Pons (tissue), 1 donor: Measurements from ENCODE around the gene TLNRD1.
"Not testable (repeated sequence)": the region's sequence is repeated elsewhere in the genome, so short reads cannot be mapped to it uniquely, and the experiment has no call there.

Experiments
- DNase-seq: peaks from one replicate; pipeline ENCODE4 v3.0.0-alpha.2; 2016; ENCODE audit warnings: low spot score

Gene TLNRD1

DNA sequence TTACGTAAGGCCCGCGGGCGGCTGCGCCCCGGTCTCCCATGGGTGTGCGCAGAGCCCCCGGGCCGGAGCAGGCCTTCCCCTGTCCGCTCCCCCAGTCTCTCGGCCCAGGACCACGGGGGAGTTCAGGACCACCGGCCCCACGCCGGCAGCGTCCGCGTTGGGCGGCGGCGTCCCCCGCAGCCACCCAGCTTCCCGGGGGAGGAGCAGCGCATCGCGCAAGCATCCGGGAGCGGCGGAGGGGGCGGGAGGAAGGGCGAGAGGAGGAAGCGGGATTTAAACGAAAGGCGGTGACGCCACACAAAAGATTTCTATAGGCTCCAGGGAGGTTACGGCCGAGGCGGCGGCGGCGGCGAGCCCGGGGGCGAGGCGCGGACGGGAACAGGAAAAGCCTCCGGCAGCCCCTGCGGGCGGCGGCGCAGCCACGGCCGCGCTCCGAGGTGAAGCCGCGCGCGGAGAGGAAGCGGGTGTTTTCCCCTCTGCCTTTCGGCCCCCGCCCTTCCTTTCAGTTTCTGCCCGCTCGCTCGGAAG, at the start of gene TLNRD1:
Gene TLNRD1 (plus strand): TSS at position 300 of the 528 bp plus-strand sequence. CDS start 1,349 bp downstream, outside the sequence.
- peak; percentile 83 for DNase-seq

DNA sequence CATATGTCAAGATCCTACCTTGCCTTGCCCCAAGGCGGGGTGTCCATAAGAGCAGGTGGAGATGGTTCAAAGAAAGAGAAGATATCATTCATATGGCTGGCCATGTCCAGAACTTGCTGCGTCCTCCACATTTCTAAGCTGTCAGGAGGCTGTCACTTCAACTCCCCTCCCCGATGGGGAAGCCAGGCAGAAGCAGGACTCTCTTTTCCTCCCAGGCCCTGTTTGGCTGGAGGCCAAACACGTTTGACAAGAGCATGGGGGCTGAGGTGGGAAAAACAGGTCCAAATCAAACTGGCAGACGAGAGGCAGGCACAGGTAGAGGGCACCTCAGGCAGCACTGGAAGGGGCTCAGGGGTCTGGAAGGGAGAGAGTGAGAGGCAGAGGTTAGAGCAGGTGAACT, 48.8 kb upstream of the TLNRD1 start:
- DNase-seq: no peak

GRCh38 chr15:80953001-80953952, 47.4 kb upstream of the TLNRD1 start:
- no peak for DNase-seq

DNA sequence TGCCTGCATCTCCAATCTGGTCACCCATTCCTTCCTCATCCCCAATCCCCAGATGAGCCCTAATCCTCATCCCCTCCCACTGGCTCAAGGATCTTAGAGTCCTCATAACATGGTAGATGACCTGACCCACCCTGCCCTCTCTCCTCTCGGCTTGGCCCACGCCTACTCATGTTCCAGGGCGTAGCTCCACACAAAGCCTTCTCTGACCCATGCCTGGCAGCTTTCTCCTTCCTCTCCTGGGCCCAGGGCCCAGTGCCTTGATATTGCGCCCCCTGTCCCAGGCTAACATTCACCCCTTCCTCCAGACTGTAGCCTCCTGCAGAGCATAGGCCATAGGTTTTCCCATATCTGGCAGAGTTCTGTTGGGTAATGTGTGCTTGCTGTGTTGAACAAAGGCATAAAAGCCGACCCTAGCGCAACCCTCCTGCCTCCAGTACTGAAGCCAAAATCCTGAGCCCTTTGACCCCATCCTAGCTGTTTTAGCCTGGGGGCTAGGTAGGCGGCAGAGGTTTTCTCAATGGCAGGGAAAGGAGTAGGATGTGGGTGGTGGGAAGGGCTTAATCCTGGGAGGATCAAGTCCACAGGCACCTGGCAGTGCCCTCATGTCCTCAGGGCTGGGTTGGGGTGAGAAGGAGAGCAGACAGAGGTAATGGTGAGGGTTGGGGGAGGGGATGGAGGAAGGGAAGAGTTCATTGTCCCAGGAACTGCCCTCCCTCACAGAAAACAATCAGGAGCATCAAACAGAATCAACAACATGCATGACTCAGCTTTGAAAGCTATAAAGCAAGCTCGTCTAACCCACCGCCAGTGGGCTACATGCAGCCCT, 46.6 kb upstream of the TLNRD1 start:
- no peak for DNase-seq

GRCh38 chr15:80955571-80956452, 44.9 kb upstream of the TLNRD1 start:
- DNase-seq: not testable (repeated sequence)

DNA sequence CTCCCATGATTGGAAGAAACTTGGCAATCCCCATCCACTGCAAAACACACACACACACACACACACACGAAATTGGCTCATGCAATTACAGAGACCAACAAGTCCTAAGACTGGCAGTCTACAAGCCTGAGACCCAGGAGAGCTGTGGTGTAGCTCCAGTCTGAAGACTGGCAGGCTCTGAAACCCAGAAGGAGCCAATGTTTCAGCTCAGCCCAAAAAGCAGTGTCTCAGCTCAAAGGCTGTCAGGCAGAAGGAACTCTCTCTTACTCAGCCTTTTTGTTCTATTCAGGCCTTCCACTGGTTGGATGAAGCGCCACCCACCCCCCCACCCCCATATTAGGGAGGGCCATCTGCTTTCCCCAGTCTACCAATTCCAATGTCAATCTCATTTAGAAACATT, 43.2 kb upstream of the TLNRD1 start:
- no peak for DNase-seq

- DNase-seq: no peak
Measured at GRCh38 chr15:80957976-80958375, 42.7 kb upstream of the TLNRD1 start.

GRCh38 chr15:80958818-80959495, 41.8 kb upstream of the TLNRD1 start:
- no peak for DNase-seq

GRCh38 chr15:80965454-80965853, 35.3 kb upstream of the TLNRD1 start:
- not testable (repeated sequence) for DNase-seq

GRCh38 chr15:80966431-80967197, 34.1 kb upstream of the TLNRD1 start:
- DNase-seq: no peak

- DNase-seq: no peak
Measured at GRCh38 chr15:80967451-80967850, 33.3 kb upstream of the TLNRD1 start.

DNA sequence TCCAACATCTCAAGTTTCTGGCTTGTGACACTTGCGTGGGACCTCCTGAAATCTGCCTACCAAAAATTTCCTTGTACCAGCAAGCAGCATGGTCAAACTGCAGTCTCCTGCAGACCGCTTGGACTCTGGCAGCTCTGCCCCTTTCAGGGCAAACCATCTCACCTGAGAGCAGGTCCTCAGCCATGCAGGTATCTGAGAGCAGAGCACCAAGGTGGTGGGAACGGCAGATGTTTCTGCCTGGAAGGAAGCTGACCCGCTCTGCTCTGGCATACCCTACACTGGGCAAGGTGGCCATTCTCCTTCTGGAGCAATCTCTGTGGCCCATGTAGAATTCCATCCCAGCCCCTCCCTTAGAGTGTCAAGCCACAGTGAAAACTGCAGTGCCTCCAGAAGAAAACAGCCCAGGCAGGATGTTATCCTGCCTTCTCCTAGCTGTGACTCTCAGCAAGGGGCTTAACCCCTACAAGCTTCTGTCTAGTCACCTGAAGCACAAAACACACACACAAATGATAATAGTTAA, 32.7 kb upstream of the TLNRD1 start:
- DNase-seq: no peak

DNA sequence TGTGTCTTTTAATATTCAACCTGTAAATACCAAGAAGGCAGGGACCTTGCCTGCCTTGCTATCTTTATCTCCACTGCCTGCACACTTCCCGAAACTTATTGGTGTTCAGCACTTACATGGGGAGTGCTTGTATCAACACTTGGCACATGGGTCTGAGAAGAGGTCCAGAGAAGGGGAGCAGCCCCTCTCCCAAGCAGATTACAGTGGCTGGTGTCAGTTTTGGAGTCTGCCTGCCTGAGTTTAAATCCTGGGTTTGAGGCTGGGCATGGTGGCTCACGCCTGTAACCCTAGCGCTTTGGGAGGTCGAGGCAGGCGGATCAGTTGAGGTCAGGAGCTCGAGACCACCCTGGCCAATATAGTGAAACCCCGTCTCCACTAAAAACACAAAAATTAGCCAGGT, 31.4 kb upstream of the TLNRD1 start:
- DNase-seq: no peak

- peak; percentile 72 for DNase-seq
Measured at GRCh38 chr15:80970018-80970657, 30.6 kb upstream of the TLNRD1 start.

DNA sequence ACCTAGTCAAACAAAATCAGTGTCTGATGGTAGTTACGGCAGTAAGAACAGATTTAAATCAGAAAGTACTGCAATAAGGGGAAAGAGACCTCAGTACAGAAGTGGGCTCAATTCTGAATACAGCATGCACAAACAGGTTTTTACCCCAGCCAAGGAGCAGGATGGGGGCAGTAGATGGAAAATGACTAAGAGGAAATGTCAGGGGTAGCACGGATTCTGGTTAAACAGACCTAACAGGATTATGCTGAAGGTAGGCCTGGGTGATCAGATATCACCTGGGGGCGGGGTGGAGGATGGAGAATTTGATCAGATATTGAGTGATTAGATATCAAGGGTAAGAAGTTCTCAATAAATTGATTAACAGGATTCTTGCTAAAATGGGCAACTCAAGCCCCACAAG, 30.1 kb upstream of the TLNRD1 start:
- no peak for DNase-seq

DNA sequence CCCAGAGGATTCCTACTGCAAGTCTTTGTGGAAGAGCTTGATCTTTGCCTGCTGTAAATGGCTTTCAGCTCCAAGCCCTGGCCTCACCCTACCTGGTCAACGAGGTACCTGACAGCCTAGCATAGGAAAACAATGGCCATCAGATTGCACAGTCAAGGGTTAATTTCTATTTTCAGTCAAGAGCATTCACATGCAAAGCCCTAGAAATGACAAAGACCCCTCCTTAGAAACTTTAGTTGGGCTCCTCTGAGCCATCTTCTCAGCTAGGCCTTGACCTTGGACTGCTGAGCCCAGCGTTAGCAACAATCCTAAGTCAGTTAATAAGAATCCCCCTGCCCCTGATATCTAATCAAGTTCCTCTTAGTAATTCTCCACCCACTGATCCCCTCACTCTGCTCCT, 29.6 kb upstream of the TLNRD1 start:
- DNase-seq: no peak

GRCh38 chr15:80972276-80972675, 28.4 kb upstream of the TLNRD1 start:
- no peak for DNase-seq

GRCh38 chr15:80974914-80975313, 25.8 kb upstream of the TLNRD1 start:
- no peak for DNase-seq

DNA sequence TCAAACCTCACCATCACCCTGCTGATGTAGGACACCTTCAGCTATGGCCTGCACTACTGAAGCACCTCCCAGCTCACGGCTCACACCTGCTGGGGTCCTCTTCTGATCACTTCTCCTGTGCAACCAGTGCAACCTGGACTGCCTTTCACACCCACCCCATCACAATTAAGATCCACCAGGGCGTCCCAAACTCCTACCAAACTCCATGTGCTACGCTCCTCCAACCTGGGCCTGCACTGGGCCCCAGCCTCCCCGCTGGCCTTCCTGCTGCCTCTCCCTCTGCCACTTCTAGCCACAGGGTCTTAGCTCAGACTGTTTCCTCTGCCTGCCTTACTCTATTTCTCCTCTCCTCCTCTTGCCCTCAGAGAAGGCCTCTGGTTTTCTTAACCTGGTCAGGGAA, 23.9 kb upstream of the TLNRD1 start:
- DNase-seq: no peak
